Measurements from ENCODE around the gene PDE10A.
"Not testable (repeated sequence)": the region's sequence is repeated elsewhere in the genome, so short reads cannot be mapped to it uniquely, and the experiment has no call there.

Gene PDE10A

GRCh38 chr6:165624871-165625639 is 38.0 kb downstream of the PDE10A start:
- TF ChIP-seq ZFP30 (CRISPR knock-in tag; IDR thresholded peaks at IDR 0.05) (no peak), ZNF565 (CRISPR knock-in tag; conservative IDR thresholded peaks at IDR 0.05; ENCODE audit: low read depth) (no peak), TCF4 (CRISPR knock-in tag; IDR thresholded peaks at IDR 0.05; ENCODE audit: borderline replicate concordance) (no peak), ZNF8 (CRISPR knock-in tag; IDR thresholded peaks at IDR 0.05) (no peak), POU6F1 (CRISPR knock-in tag; IDR thresholded peaks at IDR 0.05; ENCODE audit: borderline replicate concordance, low read depth) (no peak), TOX (CRISPR knock-in tag; IDR thresholded peaks at IDR 0.05; ENCODE audit: borderline replicate concordance) (no peak), PATZ1 (CRISPR knock-in tag; IDR thresholded peaks at IDR 0.05; ENCODE audit: borderline replicate concordance) (no peak), ZNF70 (CRISPR knock-in tag; IDR thresholded peaks at IDR 0.05) (no peak), BACH2 (CRISPR knock-in tag; IDR thresholded peaks at IDR 0.05; ENCODE audit: borderline replicate concordance) (no peak), ISL1 (CRISPR knock-in tag; IDR thresholded peaks at IDR 0.05) (no peak), ARNTL (CRISPR knock-in tag; IDR thresholded peaks at IDR 0.05; ENCODE audit: borderline replicate concordance, low read depth) (no peak), GLIS3 (CRISPR knock-in tag; IDR thresholded peaks at IDR 0.05) (no peak), CSDC2 (CRISPR knock-in tag; IDR thresholded peaks at IDR 0.05) (no peak)
- TF ChIP-seq, protein P1, sequence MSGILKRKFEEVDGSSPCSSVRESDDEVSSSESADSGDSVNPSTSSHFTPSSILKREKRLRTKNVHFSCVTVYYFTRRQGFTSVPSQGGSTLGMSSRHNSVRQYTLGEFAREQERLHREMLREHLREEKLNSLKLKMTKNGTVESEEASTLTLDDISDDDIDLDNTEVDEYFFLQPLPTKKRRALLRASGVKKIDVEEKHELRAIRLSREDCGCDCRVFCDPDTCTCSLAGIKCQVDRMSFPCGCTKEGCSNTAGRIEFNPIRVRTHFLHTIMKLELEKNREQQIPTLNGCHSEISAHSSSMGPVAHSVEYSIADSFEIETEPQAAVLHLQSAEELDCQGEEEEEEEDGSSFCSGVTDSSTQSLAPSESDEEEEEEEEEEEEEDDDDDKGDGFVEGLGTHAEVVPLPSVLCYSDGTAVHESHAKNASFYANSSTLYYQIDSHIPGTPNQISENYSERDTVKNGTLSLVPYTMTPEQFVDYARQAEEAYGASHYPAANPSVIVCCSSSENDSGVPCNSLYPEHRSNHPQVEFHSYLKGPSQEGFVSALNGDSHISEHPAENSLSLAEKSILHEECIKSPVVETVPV (CRISPR knock-in tag; IDR thresholded peaks at IDR 0.05), result no peak
- TF ChIP-seq, protein P2, sequence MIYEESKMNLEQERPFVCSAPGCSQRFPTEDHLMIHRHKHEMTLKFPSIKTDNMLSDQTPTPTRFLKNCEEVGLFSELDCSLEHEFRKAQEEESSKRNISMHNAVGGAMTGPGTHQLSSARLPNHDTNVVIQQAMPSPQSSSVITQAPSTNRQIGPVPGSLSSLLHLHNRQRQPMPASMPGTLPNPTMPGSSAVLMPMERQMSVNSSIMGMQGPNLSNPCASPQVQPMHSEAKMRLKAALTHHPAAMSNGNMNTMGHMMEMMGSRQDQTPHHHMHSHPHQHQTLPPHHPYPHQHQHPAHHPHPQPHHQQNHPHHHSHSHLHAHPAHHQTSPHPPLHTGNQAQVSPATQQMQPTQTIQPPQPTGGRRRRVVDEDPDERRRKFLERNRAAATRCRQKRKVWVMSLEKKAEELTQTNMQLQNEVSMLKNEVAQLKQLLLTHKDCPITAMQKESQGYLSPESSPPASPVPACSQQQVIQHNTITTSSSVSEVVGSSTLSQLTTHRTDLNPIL (CRISPR knock-in tag; IDR thresholded peaks at IDR 0.05; ENCODE audit: low read depth), result no peak
- ATAC-seq, result no peak

DNA sequence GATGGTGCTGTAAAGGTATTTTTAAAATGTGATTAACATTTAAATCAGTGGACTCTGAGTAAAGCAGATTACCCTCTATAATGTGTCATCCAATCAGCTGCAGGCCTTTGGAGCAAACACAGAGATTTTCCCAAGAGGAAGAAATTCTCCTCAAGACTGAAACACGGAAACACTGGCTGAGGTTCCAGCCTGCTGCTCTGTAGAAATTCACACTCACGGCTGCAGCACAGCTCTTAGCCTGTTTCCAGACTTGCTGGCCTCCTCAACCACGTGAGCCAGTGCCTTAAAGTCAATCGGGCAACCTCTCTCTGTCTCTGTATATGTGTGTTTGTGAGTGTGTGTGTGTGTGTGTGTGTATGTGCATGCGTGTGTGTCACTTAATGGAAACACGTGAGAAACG is 41.1 kb downstream of the PDE10A start:
- ATAC-seq, result no peak

GRCh38 chr6:165618891-165619290 is 44.1 kb downstream of the PDE10A start:
- ATAC-seq, result not testable (repeated sequence)

More for the DNA sequence above, 41.1 kb downstream of the PDE10A start:
- no peak for TF ChIP-seq ZNF565 (CRISPR knock-in tag; conservative IDR thresholded peaks at IDR 0.05; ENCODE audit: low read depth)
- TF ChIP-seq PATZ1 (CRISPR knock-in tag; IDR thresholded peaks at IDR 0.05; ENCODE audit: borderline replicate concordance), result no peak
- TF ChIP-seq ESRRG (CRISPR knock-in tag; IDR thresholded peaks at IDR 0.05), result no peak
- TF ChIP-seq ZNF8 (CRISPR knock-in tag; IDR thresholded peaks at IDR 0.05), result no peak
- TF ChIP-seq BACH2 (CRISPR knock-in tag; IDR thresholded peaks at IDR 0.05; ENCODE audit: borderline replicate concordance), result no peak

DNA sequence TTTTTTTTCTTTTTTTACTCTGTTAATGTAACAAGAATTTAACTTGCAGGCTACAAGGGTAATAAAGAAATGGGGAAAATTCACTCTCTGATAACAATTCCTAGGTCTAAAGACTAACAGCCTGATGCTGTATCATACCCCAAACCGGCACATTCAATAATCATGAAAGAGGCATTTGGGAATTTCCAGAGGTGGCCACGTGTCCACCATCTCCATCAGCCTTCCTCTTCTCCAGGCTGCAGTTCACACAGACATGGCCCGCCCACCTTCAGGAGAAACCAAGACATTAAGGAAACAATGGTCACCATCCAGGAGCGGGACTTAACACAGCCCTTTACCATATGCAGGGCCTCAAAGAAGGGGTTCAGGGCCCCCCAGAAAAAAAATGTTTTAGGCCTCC is 44.8 kb downstream of the PDE10A start:
- TF ChIP-seq, protein P2 (CRISPR knock-in tag; IDR thresholded peaks at IDR 0.05; ENCODE audit: low read depth), result no peak
- TF ChIP-seq ZFP3 (CRISPR knock-in tag; IDR thresholded peaks at IDR 0.05), result no peak
- ATAC-seq, result no peak

Data from SK-N-SH treated with all-trans-retinoic acid at 6 μM for 48 hours (cell line).